HUES48 (cell line): ENCODE results near the gene USP13.
A peak's percentile ranks its signal among the peaks of the same experiment; 100 is the strongest.
"Not testable (repeated sequence)": the region's sequence is repeated elsewhere in the genome, so short reads cannot be mapped to it uniquely, and the experiment has no call there.

ENCODE experiments used
- H3K27ac ChIP-seq: one replicate; pipeline ENCODE4 v1.7.0; 2013; ENCODE audit warnings: low read depth, low read length, inconsistent platforms
- H3K27me3 ChIP-seq: 2 replicates; pipeline ENCODE4 v1.6.1; 2013; ENCODE audit warnings: mild to moderate bottlenecking, low read length; ENCODE audit not compliant: control insufficient read depth, insufficient read depth
- H3K36me3 ChIP-seq: 2 replicates; pipeline ENCODE4 v1.6.1; 2013; ENCODE audit warnings: low read length; ENCODE audit not compliant: control insufficient read depth, insufficient read depth
- H3K4me1 ChIP-seq: 2 replicates; pipeline ENCODE4 v1.6.1; 2013; ENCODE audit warnings: mild to moderate bottlenecking, low read length; ENCODE audit not compliant: control insufficient read depth, insufficient read depth
- H3K4me3 ChIP-seq: 2 replicates; pipeline ENCODE4 v1.5.1; 2013; ENCODE audit warnings: mild to moderate bottlenecking, low read depth, low read length
- H3K9ac ChIP-seq: 2 replicates; pipeline ENCODE4 v1.6.1; 2013; ENCODE audit warnings: mild to moderate bottlenecking, low read depth, low read length, moderate library complexity
- H3K9me3 ChIP-seq: 2 replicates; pipeline ENCODE4 v1.6.1; 2013; ENCODE audit warnings: low read length; ENCODE audit not compliant: control insufficient read depth, insufficient read depth

USP13 gene

DNA sequence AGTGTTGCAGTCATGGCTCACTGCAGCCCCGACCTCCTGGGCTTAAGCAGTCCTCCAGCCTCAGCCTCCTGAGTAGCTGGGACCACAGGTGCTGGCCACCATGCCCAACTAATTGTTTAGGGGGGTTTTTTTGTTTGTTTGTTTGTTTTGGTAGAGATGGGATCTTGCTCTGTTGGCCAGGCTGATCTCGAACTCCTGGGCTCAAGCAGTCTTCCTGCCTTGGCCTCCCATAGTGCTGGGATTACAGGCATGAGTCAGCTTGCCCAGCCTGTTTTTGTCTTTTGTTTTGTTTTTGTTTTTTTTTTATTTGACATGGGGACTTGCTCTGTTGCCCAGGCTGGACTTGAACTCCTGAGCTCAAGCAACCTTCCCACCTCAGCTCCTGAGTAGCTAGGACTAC lies 30.8 kb upstream of the USP13 start:
- Histone ChIP-seq H3K4me3 (no peak overlapping the region), H3K4me1 (no peaks in the 10 kb centered on the region), H3K36me3 (peaks cover 68% of the 10 kb centered on the region)

DNA sequence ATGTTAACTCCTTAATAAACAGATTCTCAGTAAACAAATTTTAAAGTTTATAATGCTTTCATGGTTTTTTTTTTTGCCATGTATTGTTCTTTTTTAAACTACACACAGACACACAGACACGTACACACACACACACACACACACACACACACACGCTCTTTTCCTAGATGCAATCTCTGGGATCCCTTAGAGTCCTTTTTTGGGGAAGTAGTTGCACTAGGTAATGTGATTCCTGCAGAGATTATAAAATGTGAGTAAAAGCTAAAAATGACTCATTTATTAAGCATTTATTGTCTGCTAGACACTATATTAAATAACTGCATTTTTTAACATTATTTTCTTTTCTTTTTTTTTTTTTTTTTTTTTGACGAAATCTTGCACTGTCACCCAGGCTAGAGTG lies 28.4 kb upstream of the USP13 start:
- Histone ChIP-seq H3K9me3 (no peaks in the 10 kb centered on the region), H3K4me1 (no peaks in the 10 kb centered on the region), H3K36me3 (peaks cover 49% of the 10 kb centered on the region), H3K27me3 (no peaks in the 10 kb centered on the region), H3K27ac (no peak overlapping the region), H3K4me3 (no peak overlapping the region), H3K9ac (no peak overlapping the region)

More for the DNA sequence above, 30.8 kb upstream of the USP13 start:
- no peaks in the 10 kb centered on the region for H3K9me3 ChIP-seq
- H3K27ac ChIP-seq, result no peak overlapping the region
- H3K27me3 ChIP-seq, result no peaks in the 10 kb centered on the region
- no peak overlapping the region for H3K9ac ChIP-seq

DNA sequence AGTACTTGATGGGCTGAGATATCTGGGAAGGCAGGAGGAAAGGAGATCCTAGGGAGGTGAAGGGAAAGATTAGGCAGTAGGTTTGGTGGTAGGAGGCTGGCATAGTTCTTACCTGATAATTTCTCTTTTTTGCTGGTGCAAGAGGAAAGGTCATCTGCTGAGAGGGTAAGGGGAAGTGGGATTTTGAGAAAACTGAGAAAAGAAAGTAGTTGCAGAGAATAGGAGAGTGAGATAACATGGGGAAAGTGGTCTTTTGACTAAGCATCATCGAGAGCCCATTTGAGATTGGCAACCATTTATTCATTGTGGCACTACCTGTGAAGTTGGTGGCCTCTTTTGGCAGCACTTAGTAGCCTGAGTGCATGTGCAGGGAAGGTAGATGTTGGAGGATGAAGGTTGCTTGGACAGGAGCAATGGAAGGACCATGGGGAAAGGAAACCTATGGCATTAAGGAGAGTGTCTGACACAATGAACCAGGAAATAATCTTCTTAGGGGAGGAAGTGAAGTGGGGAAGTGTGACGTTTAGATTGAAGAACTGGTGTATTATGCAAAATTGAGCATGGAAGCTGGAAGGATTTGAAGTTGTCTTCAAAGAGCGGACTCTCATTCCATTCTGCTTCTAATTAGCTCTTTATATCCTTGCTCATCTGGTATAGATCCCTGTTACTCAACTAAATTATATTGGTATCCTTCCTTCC lies 21.9 kb upstream of the USP13 start:
- no peaks in the 10 kb centered on the region for H3K36me3 ChIP-seq
- H3K4me3 ChIP-seq, result no peak overlapping the region

DNA sequence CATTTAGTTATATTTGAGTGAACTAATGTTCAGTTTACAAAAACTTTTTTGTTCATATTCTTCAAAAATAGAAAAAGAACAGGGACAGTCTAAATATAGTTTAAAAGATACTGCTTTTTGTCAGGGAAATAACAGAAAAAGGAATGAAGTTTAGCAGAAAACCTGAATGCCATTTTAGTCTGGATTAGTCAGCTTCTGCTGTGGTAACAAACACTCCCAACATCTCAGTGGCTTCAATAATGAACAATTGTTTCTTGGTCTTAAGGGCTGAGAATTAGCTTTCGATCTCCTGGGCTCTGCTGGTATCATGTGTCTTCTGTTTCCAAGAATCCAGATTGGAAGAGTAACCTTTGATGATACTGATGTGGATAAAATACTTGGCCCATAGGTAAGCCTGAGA lies 12.4 kb upstream of the USP13 start:
- Histone ChIP-seq H3K36me3 (no peaks in the 10 kb centered on the region), H3K27ac (no peak overlapping the region), H3K9me3 (no peaks in the 10 kb centered on the region)

More for the DNA sequence above, 21.9 kb upstream of the USP13 start:
- no peak overlapping the region for H3K9ac ChIP-seq
- H3K27ac ChIP-seq, result no peak overlapping the region
- no peaks in the 10 kb centered on the region for H3K4me1 ChIP-seq
- H3K9me3 ChIP-seq, result no peaks in the 10 kb centered on the region
- no peaks in the 10 kb centered on the region for H3K27me3 ChIP-seq

DNA sequence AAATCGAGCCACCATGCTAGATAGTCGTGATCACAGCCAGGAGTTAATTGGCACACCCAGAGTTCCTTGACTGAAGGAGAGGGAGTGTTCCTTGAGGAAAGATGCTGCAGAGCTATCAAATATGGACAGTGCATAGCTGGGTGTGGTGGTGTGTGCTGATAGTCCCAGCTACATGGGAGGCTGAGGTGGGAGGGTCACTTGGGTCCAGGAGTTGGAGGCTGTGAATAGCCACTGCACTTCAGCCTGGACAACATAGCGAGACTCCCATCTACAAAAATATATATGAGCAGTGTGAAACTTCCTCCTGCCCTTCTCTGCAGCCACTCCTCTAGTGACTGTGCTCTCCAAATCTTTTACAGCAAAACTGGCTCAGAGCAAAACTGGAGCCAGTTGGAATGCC lies 10.0 kb upstream of the USP13 start:
- Histone ChIP-seq H3K27me3 (no peaks in the 10 kb centered on the region), H3K9ac (no peak overlapping the region), H3K4me1 (no peaks in the 10 kb centered on the region; the same call in 1 of the 2 replicates), H3K4me3 (no peak overlapping the region), H3K9me3 (no peaks in the 10 kb centered on the region), H3K27ac (no peak overlapping the region), H3K36me3 (no peaks in the 10 kb centered on the region)

More for the DNA sequence above, 12.4 kb upstream of the USP13 start:
- H3K4me3 ChIP-seq, result no peak overlapping the region
- H3K9ac ChIP-seq, result no peak overlapping the region
- no peaks in the 10 kb centered on the region for H3K27me3 ChIP-seq
- H3K4me1 ChIP-seq, result no peaks in the 10 kb centered on the region; the same call in 1 of the 2 replicates

DNA sequence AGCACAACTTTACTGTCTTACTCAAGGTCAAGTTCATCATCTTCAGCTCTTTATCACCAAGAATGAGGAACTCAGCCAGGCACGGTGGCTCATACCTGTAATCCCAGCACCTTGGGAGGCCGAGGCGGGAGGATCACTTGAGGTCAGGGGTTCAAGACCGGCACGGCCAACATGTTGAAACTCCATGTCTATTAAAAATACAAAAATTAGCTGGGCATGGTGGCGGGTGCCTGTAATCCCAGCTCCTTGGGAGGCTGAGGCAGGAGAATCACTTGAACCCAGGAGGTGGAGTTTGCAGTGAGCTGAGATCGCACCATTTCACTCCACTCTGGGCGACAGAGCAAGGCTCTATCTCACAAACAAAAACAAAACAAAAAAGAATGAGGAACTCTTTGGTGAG lies 9.0 kb upstream of the USP13 start:
- H3K27ac ChIP-seq, H3K9me3 ChIP-seq, H3K4me1 ChIP-seq, H3K27me3 ChIP-seq, H3K4me3 ChIP-seq, H3K36me3 ChIP-seq, H3K9ac ChIP-seq: not testable (repeated sequence)

DNA sequence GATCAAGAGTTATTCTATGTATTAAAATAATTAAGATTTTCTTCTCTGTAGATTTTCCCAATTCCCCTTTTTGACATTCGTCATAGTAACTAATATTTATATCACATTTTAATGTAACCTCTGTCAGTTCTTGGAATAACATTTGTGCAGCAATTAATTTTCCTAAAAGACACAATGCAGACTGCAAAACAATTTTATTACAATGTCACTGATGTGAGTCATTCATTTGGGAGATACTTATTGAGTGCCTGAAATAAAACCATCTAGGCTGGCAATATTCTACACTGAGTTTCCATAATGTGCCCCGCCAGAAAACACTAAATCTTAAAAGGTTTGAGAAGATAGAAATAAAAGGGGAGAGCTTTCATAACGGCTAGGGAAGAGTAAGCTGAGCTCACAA lies 6.7 kb upstream of the USP13 start:
- Histone ChIP-seq H3K4me1 (no peaks in the 10 kb centered on the region; the same call in 1 of the 2 replicates), H3K9ac (no peak overlapping the region), H3K36me3 (no peaks in the 10 kb centered on the region), H3K4me3 (no peak overlapping the region), H3K27ac (no peak overlapping the region), H3K9me3 (no peaks in the 10 kb centered on the region), H3K27me3 (no peaks in the 10 kb centered on the region)

DNA sequence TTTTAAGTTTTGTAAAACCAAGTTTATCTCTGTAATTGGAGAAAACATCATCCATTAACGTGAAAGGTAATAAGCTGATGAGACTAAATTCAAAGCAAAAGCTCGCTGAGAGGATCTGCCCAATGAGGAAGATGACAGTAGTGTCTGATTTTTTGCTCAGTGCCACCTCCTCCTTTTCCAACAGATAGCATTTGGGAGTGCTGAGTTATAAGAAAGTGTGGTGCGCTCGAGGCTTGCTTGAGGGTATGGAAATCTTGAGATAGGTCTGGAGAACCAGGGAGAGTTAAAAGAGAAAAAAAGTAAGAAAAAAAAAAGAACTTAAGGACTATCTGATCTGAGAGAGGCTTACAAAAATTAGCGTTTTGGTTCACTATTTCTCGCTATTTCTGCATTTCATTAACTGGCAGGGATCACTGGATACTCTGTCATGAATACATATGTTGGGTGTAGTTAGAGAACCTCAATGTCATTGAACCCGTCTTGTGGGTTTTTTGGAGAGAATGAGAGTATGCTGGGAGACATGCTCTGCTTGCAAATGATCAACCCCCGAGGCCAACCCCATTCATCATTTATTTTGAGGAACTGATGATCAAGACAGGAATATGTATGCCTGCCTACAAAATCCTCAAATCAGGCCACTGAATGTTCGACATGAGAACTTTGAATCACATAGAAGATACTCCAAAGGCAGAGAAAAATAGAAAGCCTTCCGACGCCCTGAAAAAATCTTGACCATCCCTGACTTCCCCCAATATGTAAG lies 973 bp upstream of the USP13 start:
- Histone ChIP-seq H3K36me3 (no peaks in the 10 kb centered on the region), H3K4me3 (peak overlapping the region; percentile 98), H3K27ac (peak overlapping the region; percentile 95), H3K27me3 (no peaks in the 10 kb centered on the region; the same call in 1 of the 2 replicates), H3K9me3 (no peaks in the 10 kb centered on the region), H3K9ac (peak overlapping the region; percentile 97), H3K4me1 (peaks cover 19% of the 10 kb centered on the region)

DNA sequence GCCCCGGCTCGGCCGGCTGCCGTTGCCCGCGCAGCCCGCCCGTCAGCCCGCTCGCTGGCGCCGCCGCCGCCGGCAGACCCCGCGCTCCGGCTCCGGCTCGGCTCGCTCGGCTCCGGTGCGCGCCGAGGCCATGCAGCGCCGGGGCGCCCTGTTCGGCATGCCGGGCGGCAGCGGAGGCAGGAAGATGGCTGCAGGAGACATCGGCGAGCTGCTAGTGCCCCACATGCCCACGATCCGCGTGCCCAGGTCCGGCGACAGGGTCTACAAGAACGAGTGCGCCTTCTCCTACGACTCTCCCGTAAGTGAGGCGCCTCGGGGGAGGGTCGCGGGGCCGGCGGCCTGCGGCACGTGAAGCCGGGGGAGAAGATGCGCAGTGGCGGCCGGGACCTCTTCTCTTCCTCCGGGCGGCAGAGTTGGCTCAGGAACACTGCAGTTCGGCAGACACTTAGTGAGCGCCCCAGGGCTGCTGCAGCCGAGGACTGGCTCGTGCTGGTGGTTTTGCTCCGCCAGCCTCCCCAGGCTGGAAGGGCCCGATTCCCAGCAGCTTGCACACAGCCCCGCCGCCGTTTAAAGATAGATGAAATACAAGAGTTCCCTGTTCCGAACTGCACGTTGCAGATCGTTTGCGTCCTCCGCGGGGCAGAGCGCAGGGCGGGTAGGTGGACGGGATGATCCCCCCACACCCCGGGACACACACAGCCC lies 407 bp downstream of the USP13 start:
- no peaks in the 10 kb centered on the region for H3K36me3 ChIP-seq
- H3K4me1 ChIP-seq, result peaks cover 20% of the 10 kb centered on the region
- no peaks in the 10 kb centered on the region; the same call in 1 of the 2 replicates for H3K27me3 ChIP-seq
- H3K4me3 ChIP-seq, result peak overlapping the region; percentile 98
- peak overlapping the region; percentile 97 for H3K9ac ChIP-seq
- no peaks in the 10 kb centered on the region for H3K9me3 ChIP-seq
- H3K27ac ChIP-seq, result peak overlapping the region; percentile 95

DNA sequence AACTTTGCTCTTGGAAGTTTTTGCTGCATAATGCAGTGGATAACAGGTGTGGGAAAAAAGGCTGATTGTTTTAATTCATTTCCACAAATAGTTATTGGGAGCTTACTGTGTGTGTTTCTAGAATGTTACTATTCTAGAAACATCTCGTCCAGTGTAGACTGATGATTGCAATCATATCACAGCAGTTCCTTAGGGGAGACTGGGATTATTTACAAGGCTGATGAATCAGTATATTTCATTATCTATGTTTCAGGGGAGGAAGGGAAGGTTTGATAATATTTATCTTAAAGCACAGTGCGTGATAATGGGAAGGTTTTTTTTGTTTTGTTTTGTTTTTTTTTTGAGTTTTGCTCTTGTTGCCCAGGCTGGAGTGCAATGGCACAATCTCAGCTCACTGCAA lies 2.4 kb downstream of the USP13 start:
- no peak overlapping the region for H3K4me3 ChIP-seq
- H3K9me3 ChIP-seq, result no peaks in the 10 kb centered on the region
- peaks cover 26% of the 10 kb centered on the region for H3K4me1 ChIP-seq
- H3K9ac ChIP-seq, result no peak overlapping the region
- no peaks in the 10 kb centered on the region; the same call in 1 of the 2 replicates for H3K27me3 ChIP-seq
- H3K27ac ChIP-seq, result no peak overlapping the region
- no peaks in the 10 kb centered on the region for H3K36me3 ChIP-seq

DNA sequence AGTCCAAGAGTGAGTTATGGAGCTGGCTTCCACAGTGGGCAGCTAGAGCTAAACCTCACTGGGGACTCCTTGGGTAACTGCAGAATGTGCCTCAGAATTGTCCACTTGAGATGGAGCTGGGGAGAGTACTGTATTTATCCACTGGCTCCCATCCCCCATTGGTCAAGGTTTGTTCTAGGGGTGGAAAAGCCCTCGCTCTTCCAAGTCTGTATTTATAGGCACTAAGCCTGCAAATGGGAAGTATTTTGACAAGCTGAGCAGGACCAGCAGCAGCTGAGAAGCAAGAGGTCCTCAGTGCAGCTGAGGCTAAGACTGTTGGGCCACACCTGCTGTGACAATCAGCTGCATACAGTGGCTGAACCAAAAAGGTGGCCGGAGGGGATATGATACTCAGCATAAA lies 5.8 kb downstream of the USP13 start:
- no peak overlapping the region for H3K27ac ChIP-seq
- no peaks in the 10 kb centered on the region for H3K36me3 ChIP-seq
- no peak overlapping the region for H3K9ac ChIP-seq
- no peaks in the 10 kb centered on the region for H3K9me3 ChIP-seq
- peaks cover 26% of the 10 kb centered on the region for H3K4me1 ChIP-seq
- H3K4me3 ChIP-seq, result no peak overlapping the region
- no peaks in the 10 kb centered on the region for H3K27me3 ChIP-seq
